ENCODE results near the gene XRN2. TPM values are rescaled to one million over a fixed set of nuclear protein-coding genes. Genes with fewer than 3 reads are reported as not detected.
"Not testable (repeated sequence)": the region's sequence is repeated elsewhere in the genome, so short reads cannot be mapped to it uniquely, and the experiment has no call there.

Gene XRN2
- total and polyA plus RNA-seq, 7 experiments from 2014 or later, result 51.7 to 83.2 (median 61.7) TPM

GRCh38 chr20:21361266-21361665 lies 58.1 kb downstream of the XRN2 start:
- Histone ChIP-seq H3K27me3 (ENCODE audit: control insufficient read depth in 2 of 2, insufficient read depth in 2 of 2, low read length in 2 of 2) (no peaks in the 10 kb centered on the region), H3K27ac (ENCODE audit: low read depth, low read length) (no peak overlapping the region), H3K4me1 (ENCODE audit: control insufficient read depth in 2 of 2, insufficient read depth in 2 of 2, low read length in 2 of 2) (no peaks in the 10 kb centered on the region), H3K36me3 (ENCODE audit: control insufficient read depth in 2 of 3, insufficient read depth in 3 of 3, low read length in 3 of 3) (peaks cover 7 to 60% (median 13%) of the 10 kb centered on the region in 3 experiments), H3K4me3 (ENCODE audit: low read length) (no peak overlapping the region), H3K9me3 (ENCODE audit: control insufficient read depth in 2 of 3, low read length in 3 of 3) (no peaks in the 10 kb centered on the region)
- ATAC-seq, result peak; percentile 40
- Mint-ChIP-seq H3K4me3 (peak overlapping the region in 1 of 10 donors; percentile 12), H3K9me3 (no peaks in the 10 kb centered on the region), H3K4me1 (peaks cover 0 to 17% (median 6%) of the 10 kb centered on the region in 7 donors), H3K27ac (peak overlapping the region in 3 of 9 donors; percentile 18 to 37 (median 36)), H3K36me3 (peaks cover 27 to 50% (median 35%) of the 10 kb centered on the region in 5 donors), H3K27me3 (no peaks in the 10 kb centered on the region)
- no peak for DNase-seq
- CTCF ChIA-PET, result interaction anchor here (0.5 kb wide), 1 partner anchor 210 kb away, joined by 3 read pairs; no protein-coding TSS in a partner anchor
- POLR2A ChIA-PET, result no interaction called here
- intact Hi-C loops (cut with micrococcal nuclease), result no loop called here

- H3K27me3 Mint-ChIP-seq, result no peaks in the 10 kb centered on the region
- H3K4me1 Mint-ChIP-seq, result peaks cover 0 to 17% (median 6%) of the 10 kb centered on the region in 7 donors
- peaks cover 33 to 61% (median 49%) of the 10 kb centered on the region in 5 donors for H3K36me3 Mint-ChIP-seq
- no peak overlapping the region for H3K4me3 Mint-ChIP-seq
- H3K27ac Mint-ChIP-seq, result no peak overlapping the region
- Histone ChIP-seq H3K36me3 (ENCODE audit: control insufficient read depth in 2 of 3, insufficient read depth in 3 of 3, low read length in 3 of 3) (peaks cover 7 to 61% (median 11%) of the 10 kb centered on the region in 3 experiments), H3K4me1 (ENCODE audit: control insufficient read depth in 2 of 2, insufficient read depth in 2 of 2, low read length in 2 of 2) (no peaks in the 10 kb centered on the region), H3K27ac (ENCODE audit: low read depth, low read length) (no peak overlapping the region), H3K9me3 (ENCODE audit: control insufficient read depth in 2 of 3, low read length in 3 of 3) (no peaks in the 10 kb centered on the region), H3K27me3 (ENCODE audit: control insufficient read depth in 2 of 2, insufficient read depth in 2 of 2, low read length in 2 of 2) (no peaks in the 10 kb centered on the region), H3K4me3 (ENCODE audit: low read length) (no peak overlapping the region)
- CTCF ChIA-PET, result interaction anchor here (0.6 kb wide), 1 partner anchor 168 kb away, joined by 3 read pairs; no protein-coding TSS in a partner anchor
- DNase-seq, result no peak
- POLR2A ChIA-PET, result no interaction called here
- ATAC-seq, result no peak
- intact Hi-C loops (cut with micrococcal nuclease), result no loop called here
- no peaks in the 10 kb centered on the region for H3K9me3 Mint-ChIP-seq
Measured at GRCh38 chr20:21364413-21364812, 61.3 kb downstream of the XRN2 start.

- Histone ChIP-seq H3K9me3 (ENCODE audit: control insufficient read depth in 2 of 3, low read length in 3 of 3) (no peaks in the 10 kb centered on the region), H3K4me3 (ENCODE audit: low read length) (no peak overlapping the region), H3K4me1 (ENCODE audit: control insufficient read depth in 2 of 2, insufficient read depth in 2 of 2, low read length in 2 of 2) (no peaks in the 10 kb centered on the region), H3K27me3 (ENCODE audit: control insufficient read depth in 2 of 2, insufficient read depth in 2 of 2, low read length in 2 of 2) (no peaks in the 10 kb centered on the region), H3K27ac (ENCODE audit: low read depth, low read length) (no peak overlapping the region), H3K36me3 (ENCODE audit: control insufficient read depth in 2 of 3, insufficient read depth in 3 of 3, low read length in 3 of 3) (peaks cover 7 to 56% (median 7%) of the 10 kb centered on the region in 3 experiments)
- ChIA-PET POLR2A (interaction anchor here (1.5 kb wide), 1 partner anchor 35 kb away, joined by 4 read pairs; no protein-coding TSS in a partner anchor), CTCF (no interaction called here)
- Mint-ChIP-seq H3K27me3 (no peaks in the 10 kb centered on the region), H3K36me3 (peaks cover 27 to 56% (median 36%) of the 10 kb centered on the region in 5 donors), H3K9me3 (no peaks in the 10 kb centered on the region), H3K4me3 (no peak overlapping the region), H3K27ac (no peak overlapping the region), H3K4me1 (peaks cover 0 to 9% (median 4%) of the 10 kb centered on the region in 7 donors)
- intact Hi-C loops (cut with micrococcal nuclease), result no loop called here
- no peak for DNase-seq
- ATAC-seq, result no peak
Measured at GRCh38 chr20:21365771-21366170, 62.6 kb downstream of the XRN2 start.

GRCh38 chr20:21366273-21366672 lies 63.1 kb downstream of the XRN2 start:
- peak overlapping the region in 1 of 9 donors; percentile 16 for H3K27ac Mint-ChIP-seq
- H3K9me3 ChIP-seq (ENCODE audit: control insufficient read depth in 2 of 3, low read length in 3 of 3); ATAC-seq; H3K4me1 Mint-ChIP-seq; H3K27me3 ChIP-seq (ENCODE audit: control insufficient read depth in 2 of 2, insufficient read depth in 2 of 2, low read length in 2 of 2); H3K4me3 Mint-ChIP-seq; H3K4me3 ChIP-seq (ENCODE audit: low read length); H3K9me3 Mint-ChIP-seq; H3K27ac ChIP-seq (ENCODE audit: low read depth, low read length); intact Hi-C loops (cut with micrococcal nuclease); DNase-seq; H3K4me1 ChIP-seq (ENCODE audit: control insufficient read depth in 2 of 2, insufficient read depth in 2 of 2, low read length in 2 of 2); H3K27me3 Mint-ChIP-seq; CTCF ChIA-PET: not testable (repeated sequence)
- H3K36me3 ChIP-seq (ENCODE audit: control insufficient read depth in 2 of 3, insufficient read depth in 3 of 3, low read length in 3 of 3), result peaks cover 7 to 60% (median 7%) of the 10 kb centered on the region in 3 experiments
- H3K36me3 Mint-ChIP-seq, result peaks cover 27 to 57% (median 35%) of the 10 kb centered on the region in 5 donors
- POLR2A ChIA-PET, result interaction anchor here (1.5 kb wide), 1 partner anchor 35 kb away, joined by 4 read pairs; no protein-coding TSS in a partner anchor

GRCh38 chr20:21368791-21369190 lies 65.7 kb downstream of the XRN2 start:
- no peak overlapping the region for H3K27ac ChIP-seq (ENCODE audit: low read depth, low read length)
- H3K4me1 ChIP-seq (ENCODE audit: control insufficient read depth in 2 of 2, insufficient read depth in 2 of 2, low read length in 2 of 2), result no peaks in the 10 kb centered on the region
- ChIA-PET POLR2A (no interaction called here), CTCF (no interaction called here)
- H3K4me1 Mint-ChIP-seq, result peaks cover 0 to 13% (median 4%) of the 10 kb centered on the region in 7 donors
- peak overlapping the region in 1 of 10 donors; percentile 1 for H3K4me3 Mint-ChIP-seq
- H3K9me3 Mint-ChIP-seq, result no peaks in the 10 kb centered on the region
- intact Hi-C loops (cut with micrococcal nuclease), result no loop called here
- H3K9me3 ChIP-seq (ENCODE audit: control insufficient read depth in 2 of 3, low read length in 3 of 3), result no peaks in the 10 kb centered on the region
- H3K4me3 ChIP-seq (ENCODE audit: low read length), result no peak overlapping the region
- peaks cover 3 to 50% (median 7%) of the 10 kb centered on the region in 3 experiments for H3K36me3 ChIP-seq (ENCODE audit: control insufficient read depth in 2 of 3, insufficient read depth in 3 of 3, low read length in 3 of 3)
- no peaks in the 10 kb centered on the region for H3K27me3 Mint-ChIP-seq
- no peak for DNase-seq
- H3K27ac Mint-ChIP-seq, result no peak overlapping the region
- peaks cover 13 to 56% (median 27%) of the 10 kb centered on the region in 5 donors for H3K36me3 Mint-ChIP-seq
- no peak for ATAC-seq
- H3K27me3 ChIP-seq (ENCODE audit: control insufficient read depth in 2 of 2, insufficient read depth in 2 of 2, low read length in 2 of 2), result no peaks in the 10 kb centered on the region

- Histone ChIP-seq H3K27me3 (ENCODE audit: control insufficient read depth in 2 of 2, insufficient read depth in 2 of 2, low read length in 2 of 2) (no peaks in the 10 kb centered on the region), H3K9me3 (ENCODE audit: control insufficient read depth in 2 of 3, low read length in 3 of 3) (no peaks in the 10 kb centered on the region), H3K27ac (ENCODE audit: low read depth, low read length) (no peak overlapping the region), H3K4me1 (ENCODE audit: control insufficient read depth in 2 of 2, insufficient read depth in 2 of 2, low read length in 2 of 2) (no peaks in the 10 kb centered on the region), H3K36me3 (ENCODE audit: control insufficient read depth in 2 of 3, insufficient read depth in 3 of 3, low read length in 3 of 3) (peaks cover 3 to 43% (median 7%) of the 10 kb centered on the region in 3 experiments), H3K4me3 (ENCODE audit: low read length) (no peak overlapping the region)
- H3K9me3 Mint-ChIP-seq, result no peaks in the 10 kb centered on the region
- DNase-seq (no peak), ATAC-seq (no peak)
- H3K4me1 Mint-ChIP-seq, result peaks cover 0 to 18% (median 4%) of the 10 kb centered on the region in 7 donors
- CTCF ChIA-PET, result no interaction called here
- intact Hi-C loops (cut with micrococcal nuclease), result no loop called here
- H3K27ac Mint-ChIP-seq, result no peak overlapping the region
- POLR2A ChIA-PET, result no interaction called here
- H3K36me3 Mint-ChIP-seq, result peaks cover 13 to 64% (median 34%) of the 10 kb centered on the region in 5 donors
- H3K4me3 Mint-ChIP-seq, result no peak overlapping the region
- no peaks in the 10 kb centered on the region for H3K27me3 Mint-ChIP-seq
Measured at GRCh38 chr20:21371193-21371592, 68.1 kb downstream of the XRN2 start.

- Mint-ChIP-seq H3K36me3 (peaks cover 8 to 63% (median 31%) of the 10 kb centered on the region in 5 donors), H3K27me3 (no peaks in the 10 kb centered on the region), H3K27ac (no peak overlapping the region), H3K9me3 (no peaks in the 10 kb centered on the region), H3K4me1 (peaks cover 4 to 23% (median 7%) of the 10 kb centered on the region in 7 donors), H3K4me3 (no peak overlapping the region)
- ChIA-PET CTCF (interaction anchor here (1.0 kb wide), 1 partner anchor 174 kb away, joined by 3 read pairs; no protein-coding TSS in a partner anchor), POLR2A (no interaction called here)
- Histone ChIP-seq H3K27ac (ENCODE audit: low read depth, low read length) (no peak overlapping the region), H3K9me3 (ENCODE audit: control insufficient read depth in 2 of 3, low read length in 3 of 3) (no peaks in the 10 kb centered on the region), H3K36me3 (ENCODE audit: control insufficient read depth in 2 of 3, insufficient read depth in 3 of 3, low read length in 3 of 3) (peaks cover 3 to 37% (median 7%) of the 10 kb centered on the region in 3 experiments), H3K4me1 (ENCODE audit: control insufficient read depth in 2 of 2, insufficient read depth in 2 of 2, low read length in 2 of 2) (no peaks in the 10 kb centered on the region), H3K27me3 (ENCODE audit: control insufficient read depth in 2 of 2, insufficient read depth in 2 of 2, low read length in 2 of 2) (no peaks in the 10 kb centered on the region), H3K4me3 (ENCODE audit: low read length) (no peak overlapping the region)
- DNase-seq (no peak), ATAC-seq (no peak)
- intact Hi-C loops (cut with micrococcal nuclease), result no loop called here
Measured at GRCh38 chr20:21372016-21372415, 68.9 kb downstream of the XRN2 start.
